Mucosa of stomach (tissue), 1 donor: ENCODE results near the gene SULT2B1.
"Not testable (repeated sequence)": the region's sequence is repeated elsewhere in the genome, so short reads cannot be mapped to it uniquely, and the experiment has no call there.

Experiments
- H3K27me3 ChIP-seq: one replicate; pipeline ENCODE4 v1.7.0; 2013; ENCODE audit warnings: mild to moderate bottlenecking, low read length; ENCODE audit not compliant: control insufficient read depth, insufficient read depth
- H3K36me3 ChIP-seq: one replicate; pipeline ENCODE4 v1.7.0; 2013; ENCODE audit warnings: low read length; ENCODE audit not compliant: control insufficient read depth, insufficient read depth
- H3K4me1 ChIP-seq: one replicate; pipeline ENCODE4 v1.7.0; 2013; ENCODE audit warnings: mild to moderate bottlenecking, low read length; ENCODE audit not compliant: control insufficient read depth, insufficient read depth
- H3K4me3 ChIP-seq: one replicate; pipeline ENCODE4 v1.7.0; 2013; ENCODE audit warnings: low read length
- H3K9ac ChIP-seq: one replicate; pipeline ENCODE4 v1.7.0; 2013; ENCODE audit warnings: mild to moderate bottlenecking, low read length, moderate library complexity
- H3K9me3 ChIP-seq: one replicate; pipeline ENCODE4 v1.7.0; 2013; ENCODE audit warnings: mild to moderate bottlenecking, low read length, moderate library complexity; ENCODE audit not compliant: control insufficient read depth
- donor health status: Pancreatic carcinoma.

SULT2B1 gene

DNA sequence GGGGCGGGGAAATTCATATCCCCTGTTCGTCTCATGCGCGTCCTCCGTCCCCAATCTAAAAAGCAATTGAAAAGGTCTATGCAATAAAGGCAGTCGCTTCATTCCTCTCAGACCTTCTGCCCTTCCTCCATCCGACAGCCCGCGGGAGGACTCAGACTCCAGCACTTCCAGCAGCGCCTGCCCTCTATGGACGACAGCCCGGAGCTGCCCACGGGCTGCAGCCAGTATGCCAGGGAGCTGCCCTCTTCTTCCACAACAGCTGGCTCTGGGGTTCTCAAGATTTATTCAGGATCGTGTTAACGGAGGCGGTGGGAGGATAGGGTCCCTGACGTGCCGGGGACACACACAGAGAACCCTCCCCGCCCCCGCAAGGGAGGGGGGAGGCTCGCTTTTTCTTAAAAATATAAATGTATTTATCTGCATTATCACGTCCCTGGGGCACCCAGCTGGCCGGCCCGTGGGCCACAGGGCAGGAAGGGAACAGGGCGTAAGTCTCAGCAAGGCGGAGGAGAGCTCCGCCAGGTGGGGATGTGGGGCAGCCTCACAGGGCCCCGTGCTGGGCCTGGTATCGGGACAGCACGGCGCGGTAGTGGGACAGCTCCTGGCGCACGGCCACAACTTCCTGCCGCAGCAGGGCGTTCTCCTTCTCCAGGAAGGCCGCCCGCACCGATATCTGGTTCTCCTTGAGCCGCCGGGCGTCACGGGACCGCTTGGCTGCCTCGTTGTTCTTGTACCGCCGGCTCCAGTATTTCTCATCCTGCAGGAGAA, 78.5 kb downstream of the SULT2B1 start:
- no peak overlapping the region for H3K4me3 ChIP-seq
- peaks cover 3% of the 10 kb centered on the region for H3K36me3 ChIP-seq
- H3K9me3 ChIP-seq: no peaks in the 10 kb centered on the region
- no peaks in the 10 kb centered on the region for H3K27me3 ChIP-seq
- peaks cover 85% of the 10 kb centered on the region for H3K4me1 ChIP-seq
- peak overlapping the region; percentile 58 for H3K9ac ChIP-seq

DNA sequence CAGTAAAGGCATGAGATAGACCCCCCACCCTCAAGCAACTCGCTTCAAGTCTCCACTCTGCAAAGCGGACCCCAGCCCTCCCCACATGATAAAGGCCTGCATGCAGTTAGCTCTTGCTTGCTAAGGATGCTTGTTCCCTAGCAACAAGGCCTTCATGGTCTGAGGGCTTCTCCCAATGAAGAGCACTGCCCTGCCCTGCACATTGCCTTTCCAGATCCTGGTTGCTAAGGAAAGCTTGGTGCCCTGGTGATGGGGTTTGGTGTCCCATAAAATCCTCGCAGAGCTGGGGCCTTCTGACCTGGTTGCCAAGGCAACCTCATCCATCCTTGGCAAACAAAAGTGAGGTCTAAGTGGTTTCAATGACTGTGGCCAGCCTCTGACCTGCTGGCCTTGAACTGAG, 79.3 kb downstream of the SULT2B1 start:
- no peaks in the 10 kb centered on the region for H3K9me3 ChIP-seq
- no peaks in the 10 kb centered on the region for H3K27me3 ChIP-seq
- peaks cover 78% of the 10 kb centered on the region for H3K4me1 ChIP-seq
- H3K9ac ChIP-seq: no peak overlapping the region
- no peak overlapping the region for H3K4me3 ChIP-seq
- H3K36me3 ChIP-seq: peaks cover 3% of the 10 kb centered on the region

DNA sequence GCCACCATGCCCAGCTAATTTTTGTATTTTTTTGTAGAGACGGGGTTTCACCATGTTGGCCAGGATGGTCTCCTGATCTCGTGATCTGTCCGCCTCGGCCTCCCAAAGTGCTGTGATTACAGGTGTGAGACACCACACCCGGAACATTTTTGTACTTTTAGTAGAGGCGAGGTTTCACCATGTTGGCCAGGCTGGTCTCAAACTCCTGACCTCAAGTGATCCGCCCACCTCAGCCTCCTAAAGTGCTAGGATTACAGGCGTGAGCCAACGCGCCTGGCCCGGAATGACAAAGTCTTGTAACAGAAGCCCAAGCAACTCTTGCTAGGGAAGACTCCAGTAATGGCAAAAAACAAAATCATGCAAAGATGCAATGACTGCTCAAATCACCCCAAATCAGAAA, 80.3 kb downstream of the SULT2B1 start:
- peaks cover 74% of the 10 kb centered on the region for H3K4me1 ChIP-seq
- not testable (repeated sequence) for H3K27me3 ChIP-seq, H3K9ac ChIP-seq, H3K36me3 ChIP-seq, H3K4me3 ChIP-seq, H3K9me3 ChIP-seq

DNA sequence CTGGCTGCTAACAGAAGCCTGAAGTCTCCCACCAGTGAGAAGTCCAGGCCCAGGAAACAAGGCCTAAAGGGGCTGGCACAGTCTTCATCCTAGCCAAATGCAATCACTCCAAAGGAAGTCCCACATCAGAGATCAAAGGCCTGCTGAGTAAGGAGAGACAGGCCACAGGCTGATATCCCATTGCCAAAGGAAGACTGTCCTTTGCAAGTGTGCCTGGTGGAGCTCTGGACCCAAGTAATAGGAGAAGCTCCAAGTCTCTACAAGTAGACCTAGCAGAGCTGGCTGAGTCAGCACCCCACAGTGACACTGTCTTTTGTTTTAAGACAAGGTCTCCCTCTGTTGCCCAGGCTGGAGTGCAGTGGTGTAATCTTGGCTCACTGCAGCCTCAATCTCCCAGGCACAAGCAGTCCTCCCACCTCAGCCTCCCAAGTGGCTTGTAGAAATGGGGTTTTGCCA, 80.7 kb downstream of the SULT2B1 start:
- Histone ChIP-seq H3K4me3 (no peak overlapping the region), H3K9ac (no peak overlapping the region), H3K4me1 (peaks cover 69% of the 10 kb centered on the region), H3K36me3 (peaks cover 3% of the 10 kb centered on the region), H3K9me3 (no peaks in the 10 kb centered on the region), H3K27me3 (no peaks in the 10 kb centered on the region)

DNA sequence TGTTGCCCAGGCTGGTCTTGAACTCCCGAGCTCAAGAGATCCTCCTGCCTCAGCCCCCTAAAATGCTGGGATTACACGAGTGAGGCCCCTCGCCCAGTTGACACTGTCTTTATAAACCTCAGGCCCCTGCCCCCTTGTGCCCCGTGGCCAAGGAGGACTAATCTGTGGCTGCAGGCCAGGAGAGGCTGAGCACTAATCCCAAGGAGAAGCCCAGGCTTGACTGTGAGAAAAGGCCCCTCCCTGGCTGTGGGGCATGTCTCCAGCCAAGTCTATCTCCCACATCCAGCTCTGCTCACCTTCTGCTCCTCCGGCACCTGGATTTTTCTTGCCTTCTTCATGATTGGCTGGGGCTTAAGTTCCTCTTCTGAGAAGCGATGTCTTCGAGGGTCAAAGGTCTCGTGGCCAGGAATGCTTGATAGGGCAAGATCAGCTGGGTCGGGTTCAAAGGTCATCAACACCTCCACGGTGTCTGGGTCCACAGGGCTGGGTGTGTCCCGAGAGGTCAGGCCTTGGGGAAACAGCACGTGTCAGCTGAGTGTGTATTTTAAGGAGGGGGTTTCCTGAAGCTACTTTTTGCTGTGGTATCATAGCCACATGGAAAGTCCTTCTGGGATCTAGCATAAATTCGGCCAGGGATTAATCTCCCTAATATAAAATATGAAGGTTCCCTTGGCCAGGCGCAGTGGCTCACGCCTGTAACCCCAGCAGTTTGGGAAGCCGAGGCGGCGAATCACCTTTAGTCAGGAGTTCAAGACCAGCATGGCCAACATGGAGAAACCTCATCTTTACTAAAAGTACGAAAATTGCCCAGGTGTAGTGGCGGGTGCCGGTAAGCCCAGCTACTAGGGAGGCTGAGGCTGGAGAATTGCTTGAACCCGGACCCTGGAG, 81.4 kb downstream of the SULT2B1 start:
- peak overlapping the region; percentile 10 for H3K9ac ChIP-seq
- H3K36me3 ChIP-seq: peaks cover 3% of the 10 kb centered on the region
- H3K4me3 ChIP-seq: peak overlapping the region; percentile 12
- no peaks in the 10 kb centered on the region for H3K27me3 ChIP-seq
- no peaks in the 10 kb centered on the region for H3K9me3 ChIP-seq
- H3K4me1 ChIP-seq: peaks cover 66% of the 10 kb centered on the region

DNA sequence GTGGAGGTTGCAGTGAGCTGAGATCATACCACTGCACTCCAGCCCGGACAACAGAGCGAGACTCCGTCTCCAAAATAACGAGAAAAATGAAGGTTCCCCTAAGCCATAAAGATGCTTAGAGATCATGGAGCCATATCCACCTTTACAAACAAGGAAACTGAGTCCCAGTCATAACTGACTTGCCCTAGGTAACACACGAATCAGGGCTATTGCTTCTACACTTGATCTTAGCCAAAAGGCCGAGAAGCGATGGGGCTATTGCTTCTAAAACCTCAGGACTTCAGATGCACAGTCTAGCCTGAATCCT, 82.0 kb downstream of the SULT2B1 start:
- Histone ChIP-seq H3K9me3 (no peaks in the 10 kb centered on the region), H3K9ac (peak overlapping the region; percentile 10), H3K4me1 (peaks cover 66% of the 10 kb centered on the region), H3K36me3 (peaks cover 3% of the 10 kb centered on the region), H3K4me3 (peak overlapping the region; percentile 12), H3K27me3 (no peaks in the 10 kb centered on the region)

DNA sequence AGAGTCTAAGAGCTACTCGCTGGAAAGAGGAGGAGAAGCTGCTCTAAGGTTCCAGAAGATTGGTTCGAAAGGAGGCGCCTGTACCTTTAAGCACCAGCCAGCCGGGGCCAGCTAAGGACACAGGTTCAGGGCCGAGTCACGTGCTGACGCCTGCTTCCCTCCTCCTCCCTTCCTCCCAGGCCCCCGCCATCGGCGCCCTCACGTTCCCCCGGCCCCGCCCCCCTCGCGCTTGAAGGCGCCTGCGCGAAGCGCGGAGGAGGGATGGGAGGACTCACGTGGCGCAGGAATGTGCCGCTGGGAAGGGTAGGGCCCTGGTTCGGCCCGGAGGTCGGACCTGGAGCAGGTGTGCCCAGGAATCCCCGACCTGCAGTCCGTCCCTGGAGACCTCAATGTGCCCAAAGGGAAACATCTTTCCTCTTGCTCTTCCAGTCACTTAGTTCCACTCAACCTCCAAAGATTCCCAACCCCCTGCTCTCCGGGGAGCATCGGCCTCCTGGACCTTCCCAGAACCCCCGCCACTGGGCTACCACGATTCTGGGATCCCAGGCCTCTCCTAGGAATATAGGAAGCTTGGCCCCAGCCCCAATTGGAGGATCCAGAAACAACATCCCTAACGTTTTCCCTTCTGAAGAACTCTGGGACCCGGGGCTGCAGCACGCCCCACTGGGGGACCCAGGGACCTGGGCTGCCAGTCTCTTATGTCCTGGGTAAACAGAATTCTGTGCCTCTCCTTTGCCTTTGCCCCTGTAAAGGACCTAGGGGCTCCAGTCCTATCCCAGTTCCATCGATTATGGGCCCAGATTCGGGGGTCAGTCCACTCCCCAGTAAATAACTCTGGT, 82.7 kb downstream of the SULT2B1 start:
- Histone ChIP-seq H3K4me3 (peak overlapping the region; percentile 12), H3K27me3 (no peaks in the 10 kb centered on the region), H3K9ac (peak overlapping the region; percentile 49), H3K36me3 (peaks cover 3% of the 10 kb centered on the region), H3K9me3 (no peaks in the 10 kb centered on the region), H3K4me1 (peaks cover 63% of the 10 kb centered on the region)

DNA sequence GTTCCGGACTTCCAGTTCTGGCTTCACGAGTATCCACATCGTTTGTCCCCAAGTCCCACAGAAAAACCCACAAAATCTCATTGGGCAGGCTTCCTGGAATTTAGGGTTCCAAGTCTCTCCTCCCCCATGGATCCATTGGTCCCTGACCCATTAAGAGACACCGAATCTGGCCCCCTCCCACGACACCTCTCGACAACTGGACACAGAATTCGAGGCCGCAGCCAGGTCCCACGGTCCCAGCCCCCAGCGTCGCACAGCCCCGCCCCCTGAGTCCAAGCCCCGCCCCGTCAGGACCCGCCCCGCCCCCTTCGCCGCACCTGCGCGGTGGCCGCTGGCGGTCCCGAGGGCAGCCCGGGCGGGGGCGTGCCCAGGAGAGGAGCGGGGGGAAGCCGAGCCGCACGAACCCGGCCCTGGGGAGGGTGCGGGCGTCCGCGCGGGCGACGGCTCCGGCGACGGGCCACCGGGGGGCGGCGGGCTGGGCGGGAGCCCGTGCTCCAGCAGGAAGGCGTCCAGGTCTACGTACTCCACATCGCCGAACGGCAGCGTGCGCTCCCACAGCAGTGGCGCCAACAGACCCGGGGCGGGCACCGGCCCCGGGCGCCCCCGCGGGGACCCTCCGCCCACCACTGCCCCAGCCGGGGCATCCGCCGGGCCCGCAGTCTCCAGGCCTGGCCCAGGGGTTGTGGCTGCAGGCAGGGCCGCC, 83.4 kb downstream of the SULT2B1 start:
- Histone ChIP-seq H3K9me3 (no peaks in the 10 kb centered on the region), H3K27me3 (no peaks in the 10 kb centered on the region), H3K4me3 (peak overlapping the region; percentile 44), H3K4me1 (peaks cover 59% of the 10 kb centered on the region), H3K36me3 (peaks cover 3% of the 10 kb centered on the region), H3K9ac (peak overlapping the region; percentile 80)

DNA sequence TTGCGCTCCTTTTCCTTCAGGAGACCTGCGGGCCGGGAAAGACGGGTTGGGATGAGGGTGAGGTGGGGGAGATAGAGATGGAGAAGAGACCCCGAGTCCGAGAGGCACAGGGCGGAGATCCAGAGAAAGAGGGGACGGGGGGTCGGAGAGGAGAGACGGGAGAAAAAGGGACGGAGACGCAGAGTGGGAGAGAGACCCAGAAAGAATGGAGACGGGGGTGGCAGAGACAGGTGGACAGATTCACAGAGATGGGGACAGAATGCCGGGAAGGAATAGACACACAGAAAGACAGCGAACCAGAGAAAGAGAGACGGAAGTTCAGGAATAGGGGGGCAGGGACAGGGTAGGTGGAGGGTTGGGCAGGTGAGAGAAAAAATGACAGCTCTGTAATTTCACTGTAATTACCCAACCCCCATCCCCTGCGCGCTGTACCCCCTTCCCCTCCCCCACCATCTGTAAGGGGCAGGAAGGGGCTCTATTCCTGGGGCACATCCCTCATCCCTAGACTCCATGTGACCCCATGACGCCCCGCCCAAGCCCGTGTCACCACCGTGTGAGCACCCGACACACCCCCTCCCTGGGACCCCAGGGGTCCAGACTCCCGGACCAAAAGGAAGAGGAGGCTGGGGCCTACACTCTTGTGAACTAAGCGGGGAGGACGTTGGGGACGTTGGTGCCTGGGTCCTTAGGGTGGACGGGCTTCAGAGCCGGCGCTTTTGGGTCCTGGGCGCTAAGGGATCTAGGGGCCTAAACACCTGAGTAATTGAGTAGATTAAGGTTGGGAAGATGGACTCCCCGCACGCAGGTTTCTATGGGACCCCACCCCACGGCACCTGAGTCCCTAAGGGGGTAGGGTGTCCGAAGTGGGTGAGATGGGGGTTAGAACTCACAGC, 84.2 kb downstream of the SULT2B1 start:
- Histone ChIP-seq H3K9me3 (no peaks in the 10 kb centered on the region), H3K36me3 (peaks cover 3% of the 10 kb centered on the region), H3K9ac (peak overlapping the region; percentile 80), H3K4me3 (peak overlapping the region; percentile 44), H3K27me3 (no peaks in the 10 kb centered on the region), H3K4me1 (peaks cover 51% of the 10 kb centered on the region)

DNA sequence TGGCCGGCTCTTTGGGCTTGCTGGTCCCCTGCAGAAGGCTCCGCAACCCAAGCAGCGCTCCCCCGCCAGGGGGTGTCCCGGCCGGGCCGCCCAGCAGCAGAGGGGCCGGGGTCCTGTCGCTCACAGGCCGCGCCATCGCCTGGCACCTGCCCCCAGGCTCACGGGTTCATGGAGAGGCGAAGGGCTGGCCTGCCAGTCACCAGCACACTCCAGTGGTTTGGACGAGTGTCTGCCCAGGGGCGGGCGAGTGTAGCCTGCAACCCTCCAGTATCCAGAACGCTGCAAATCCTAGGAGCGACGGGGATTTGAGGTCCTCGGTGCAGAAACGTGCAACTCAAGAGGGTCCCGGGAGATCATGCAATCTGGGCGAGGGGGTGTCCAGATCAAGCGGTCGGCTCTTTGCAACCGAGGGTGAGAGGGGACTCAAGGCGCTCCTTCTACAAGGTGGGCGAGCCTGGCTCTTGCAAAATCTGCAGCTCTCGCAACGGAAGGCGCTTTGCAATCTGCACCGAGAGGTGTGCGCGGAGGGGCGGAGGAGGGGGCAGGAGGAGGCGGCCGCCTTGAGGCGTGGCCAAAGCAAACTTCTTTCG, 85.0 kb downstream of the SULT2B1 start, which contains the start of gene DBP:
DBP (minus strand) TSS at position 521 of the 590 bp plus-strand sequence; CDS start at position 136, 385 bp downstream.
- Histone ChIP-seq H3K9me3 (no peaks in the 10 kb centered on the region), H3K9ac (peak within 1 kb of the TSS; percentile 92), H3K36me3 (peaks cover 3% of the 10 kb centered on the region), H3K4me1 (peaks cover 46% of the 10 kb centered on the region), H3K4me3 (peak within 1 kb of the TSS; percentile 85), H3K27me3 (no peaks in the 10 kb centered on the region)
